NCI-H2171 treated with DMSO at 0.1 percent for 48 hours (cell line): Measurements from ENCODE around the gene SLC49A4.
"Not testable (repeated sequence)": the region's sequence is repeated elsewhere in the genome, so short reads cannot be mapped to it uniquely, and the experiment has no call there.

Source experiments
- DNase-seq: peaks from one replicate; lab custom pipeline; 2025; lab: John Stamatoyannopoulos, UW

The SLC49A4 gene

GRCh38 chr3:122794779-122795673 lies at the start of gene SLC49A4:
Gene SLC49A4 (plus strand): TSS chr3:122795069. CDS start chr3:122795193, 124 bp downstream.
- DNase-seq: no peak

GRCh38 chr3:122745369-122746021 lies 49.4 kb upstream of the SLC49A4 start:
- DNase-seq: no peak

GRCh38 chr3:122747295-122747694 lies 47.6 kb upstream of the SLC49A4 start:
- DNase-seq: not testable (repeated sequence)

- DNase-seq: no peak
Measured at GRCh38 chr3:122748347-122748746, 46.5 kb upstream of the SLC49A4 start.

- no peak for DNase-seq
Measured at GRCh38 chr3:122754929-122755328, 39.9 kb upstream of the SLC49A4 start.

- DNase-seq: no peak
Measured at GRCh38 chr3:122755491-122755890, 39.4 kb upstream of the SLC49A4 start.

GRCh38 chr3:122758877-122759560 lies 35.9 kb upstream of the SLC49A4 start:
- DNase-seq: no peak

GRCh38 chr3:122760453-122761271 lies 34.2 kb upstream of the SLC49A4 start:
- no peak for DNase-seq

- DNase-seq: no peak
Measured at GRCh38 chr3:122766430-122766829, 28.4 kb upstream of the SLC49A4 start.

- DNase-seq: no peak
Measured at GRCh38 chr3:122767540-122768372, 27.1 kb upstream of the SLC49A4 start.

GRCh38 chr3:122770521-122771202 lies 24.2 kb upstream of the SLC49A4 start:
- no peak for DNase-seq

- DNase-seq: no peak
Measured at GRCh38 chr3:122772827-122773226, 22.0 kb upstream of the SLC49A4 start.

- no peak for DNase-seq
Measured at GRCh38 chr3:122773944-122774509, 20.8 kb upstream of the SLC49A4 start.

- no peak for DNase-seq
Measured at GRCh38 chr3:122774564-122774963, 20.3 kb upstream of the SLC49A4 start.

GRCh38 chr3:122776675-122777468 lies 18.0 kb upstream of the SLC49A4 start:
- no peak for DNase-seq

- DNase-seq: no peak
Measured at GRCh38 chr3:122777563-122777962, 17.3 kb upstream of the SLC49A4 start.

GRCh38 chr3:122782804-122783203 lies 12.1 kb upstream of the SLC49A4 start:
- DNase-seq: no peak

GRCh38 chr3:122784436-122784835 lies 10.4 kb upstream of the SLC49A4 start:
- DNase-seq: no peak

GRCh38 chr3:122785231-122785630 lies 9.6 kb upstream of the SLC49A4 start:
- no peak for DNase-seq
